ENCODE data around the gene PCGF1.

DNA sequence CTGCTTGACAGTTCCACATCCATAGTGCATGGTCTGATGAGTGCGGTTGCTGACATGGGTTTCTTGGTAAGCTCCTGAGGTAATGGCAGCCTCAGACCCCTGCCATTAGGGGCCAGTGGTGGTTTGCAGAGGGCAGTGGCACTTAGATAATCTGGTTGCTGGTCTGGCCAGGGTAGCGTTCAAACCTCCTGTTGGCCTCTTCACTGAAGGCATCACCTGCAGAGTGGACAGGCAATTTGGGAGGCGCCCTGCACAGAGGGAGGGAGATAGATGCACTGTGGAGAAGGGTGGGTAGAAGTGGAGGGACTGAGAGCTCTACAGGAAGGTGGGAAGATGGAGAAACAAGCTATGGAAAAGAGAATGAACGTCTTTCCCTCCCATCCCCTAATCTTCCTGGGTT is 26.0 kb upstream of the PCGF1 start:
- TF ChIP-seq, protein P1, sequence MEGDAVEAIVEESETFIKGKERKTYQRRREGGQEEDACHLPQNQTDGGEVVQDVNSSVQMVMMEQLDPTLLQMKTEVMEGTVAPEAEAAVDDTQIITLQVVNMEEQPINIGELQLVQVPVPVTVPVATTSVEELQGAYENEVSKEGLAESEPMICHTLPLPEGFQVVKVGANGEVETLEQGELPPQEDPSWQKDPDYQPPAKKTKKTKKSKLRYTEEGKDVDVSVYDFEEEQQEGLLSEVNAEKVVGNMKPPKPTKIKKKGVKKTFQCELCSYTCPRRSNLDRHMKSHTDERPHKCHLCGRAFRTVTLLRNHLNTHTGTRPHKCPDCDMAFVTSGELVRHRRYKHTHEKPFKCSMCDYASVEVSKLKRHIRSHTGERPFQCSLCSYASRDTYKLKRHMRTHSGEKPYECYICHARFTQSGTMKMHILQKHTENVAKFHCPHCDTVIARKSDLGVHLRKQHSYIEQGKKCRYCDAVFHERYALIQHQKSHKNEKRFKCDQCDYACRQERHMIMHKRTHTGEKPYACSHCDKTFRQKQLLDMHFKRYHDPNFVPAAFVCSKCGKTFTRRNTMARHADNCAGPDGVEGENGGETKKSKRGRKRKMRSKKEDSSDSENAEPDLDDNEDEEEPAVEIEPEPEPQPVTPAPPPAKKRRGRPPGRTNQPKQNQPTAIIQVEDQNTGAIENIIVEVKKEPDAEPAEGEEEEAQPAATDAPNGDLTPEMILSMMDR (conservative IDR thresholded peaks at IDR 0.05; ENCODE audit: low read length): no peak
- TF ChIP-seq EZH2phosphoT487 (IDR thresholded peaks at IDR 0.05; ENCODE audit: borderline replicate concordance, low read depth, low read length): no peak
